KOPT-K1 (cell line): ENCODE results near the gene KISS1R.

ENCODE experiments used
- H3K27ac ChIP-seq: fragments of 200-600 bp; sonication (generic); 2 replicates; pipeline ENCODE4 v1.5.1; 2016; ENCODE audit warnings: antibody characterized with exemption, mild to moderate bottlenecking, low read depth, low read length; ENCODE audit not compliant: poor library complexity, severe bottlenecking
- H3K36me3 ChIP-seq: fragments of 200-600 bp; sonication (generic); 2 replicates; pipeline ENCODE4 v1.5.1; 2017; ENCODE audit warnings: antibody characterized with exemption, mild to moderate bottlenecking, low read length, moderate library complexity; ENCODE audit not compliant: insufficient read depth
- H3K9me3 ChIP-seq: fragments of 200-600 bp; sonication (generic); 2 replicates; pipeline ENCODE4 v1.5.1; 2017; ENCODE audit warnings: antibody characterized with exemption, low read length, mild to moderate bottlenecking; ENCODE audit not compliant: insufficient read depth, poor library complexity, severe bottlenecking

KISS1R gene

DNA sequence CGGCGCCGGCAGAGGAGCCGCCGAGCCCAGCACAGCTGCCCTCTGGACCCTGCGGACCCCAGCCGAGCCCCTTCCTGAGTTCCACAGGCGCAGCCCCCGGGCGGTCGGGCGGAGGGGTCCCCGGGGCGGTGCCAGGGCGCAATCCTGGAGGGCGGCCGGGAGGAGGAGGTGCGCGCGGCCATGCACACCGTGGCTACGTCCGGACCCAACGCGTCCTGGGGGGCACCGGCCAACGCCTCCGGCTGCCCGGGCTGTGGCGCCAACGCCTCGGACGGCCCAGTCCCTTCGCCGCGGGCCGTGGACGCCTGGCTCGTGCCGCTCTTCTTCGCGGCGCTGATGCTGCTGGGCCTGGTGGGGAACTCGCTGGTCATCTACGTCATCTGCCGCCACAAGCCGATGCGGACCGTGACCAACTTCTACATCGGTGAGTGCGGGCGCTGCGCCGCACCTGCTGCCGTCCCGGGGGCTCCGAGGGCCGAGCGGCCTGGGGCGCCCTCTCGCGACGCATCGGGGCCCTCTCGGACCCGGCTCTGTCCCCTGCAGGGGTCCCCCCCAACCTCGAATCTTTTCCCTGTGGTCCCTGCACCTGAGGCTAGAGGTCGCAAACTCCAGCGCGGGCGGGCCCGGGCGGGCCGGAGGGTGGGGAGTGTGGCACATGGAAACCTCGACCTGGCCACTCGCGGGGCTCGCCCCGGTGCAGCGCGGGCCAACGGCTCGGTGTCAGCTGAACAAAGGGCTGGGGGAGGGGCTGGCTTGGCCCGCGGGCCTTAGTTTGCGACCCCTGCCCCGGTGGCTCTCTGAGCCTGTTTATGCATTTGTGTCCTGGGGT is at the start of gene KISS1R:
KISS1R (plus strand) TSS at position 11 of the 829 bp plus-strand sequence; CDS start at position 181, 170 bp downstream.
- no peaks in the 10 kb centered on the region for H3K9me3 ChIP-seq
- no peak within 1 kb of the TSS for H3K27ac ChIP-seq

DNA sequence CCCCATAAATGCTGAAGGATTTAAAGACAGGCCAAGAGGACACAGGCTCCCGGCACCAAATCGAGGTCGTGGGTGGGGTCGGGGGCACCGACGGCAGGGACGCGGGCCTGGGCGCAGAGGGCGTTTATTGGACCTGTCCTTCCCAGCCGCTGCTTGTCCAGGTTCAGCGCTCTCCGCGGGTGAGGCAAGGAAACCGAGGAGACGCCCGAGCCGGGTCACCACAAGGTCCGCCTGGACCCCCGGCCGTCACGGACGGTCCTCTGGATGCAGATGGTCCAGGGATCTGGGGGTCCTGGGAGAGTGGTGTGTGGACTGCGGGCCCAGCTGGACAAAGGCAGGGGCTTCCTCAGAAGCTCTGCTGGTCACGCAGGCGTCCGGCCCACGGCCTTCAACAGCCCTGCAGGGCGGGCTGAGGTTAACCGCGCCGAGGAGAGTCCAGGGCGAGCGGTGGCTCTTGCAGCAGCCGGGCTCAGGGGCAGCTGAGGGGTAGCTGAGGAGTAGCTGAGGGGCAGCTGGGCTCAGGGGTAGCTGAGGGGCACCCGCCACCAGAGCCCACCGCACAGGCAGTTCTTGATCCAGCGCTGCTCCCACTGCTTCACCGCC is 49.2 kb upstream of the KISS1R start:
- Histone ChIP-seq H3K36me3 (peaks cover 41% of the 10 kb centered on the region; the same call in 1 of the 2 replicates), H3K27ac (no peak overlapping the region), H3K9me3 (no peaks in the 10 kb centered on the region)

More for the DNA sequence above, at the start of gene KISS1R:
- H3K36me3 ChIP-seq, result no peaks in the 10 kb centered on the region

DNA sequence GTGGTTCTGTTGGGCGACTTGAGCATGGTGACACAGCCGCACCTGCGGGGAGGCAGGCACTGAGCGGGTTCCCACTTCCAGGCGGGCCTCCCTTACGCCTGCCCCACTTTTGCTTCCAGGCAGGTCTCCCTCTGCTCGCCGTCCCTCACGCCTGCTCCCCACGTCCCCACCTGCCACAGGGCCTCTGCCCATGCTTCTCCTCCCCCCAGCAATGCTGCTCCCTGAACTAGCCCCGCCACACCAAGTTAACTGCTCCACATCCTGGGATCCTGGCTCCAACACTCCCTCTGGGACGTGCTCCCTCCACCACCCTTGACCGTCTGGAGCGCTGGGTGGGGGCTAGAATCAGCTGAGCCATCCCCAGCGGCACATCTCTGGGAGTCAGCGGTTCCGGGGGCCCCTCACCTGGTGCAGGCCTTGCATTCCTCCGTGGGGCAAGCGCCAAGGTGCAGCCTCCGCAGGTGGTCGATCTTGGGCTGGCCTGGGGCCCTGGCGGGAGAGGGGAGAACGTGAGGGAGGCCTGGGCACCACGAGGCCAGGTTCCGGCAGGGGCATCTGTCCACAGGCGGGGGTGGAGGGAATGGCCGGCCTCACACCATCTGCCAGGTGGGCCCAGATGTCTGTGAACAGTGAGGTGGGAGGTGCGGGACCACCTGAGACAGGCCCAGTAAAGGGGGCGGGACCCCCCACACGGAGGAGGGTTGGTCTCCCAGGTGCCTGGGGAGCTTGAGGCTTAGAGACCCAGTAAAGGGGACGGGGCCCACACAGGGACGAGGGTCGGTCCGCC is 48.5 kb upstream of the KISS1R start:
- H3K36me3 ChIP-seq, result peaks cover 44% of the 10 kb centered on the region; the same call in 1 of the 2 replicates
- no peak overlapping the region for H3K27ac ChIP-seq
- H3K9me3 ChIP-seq, result no peaks in the 10 kb centered on the region

DNA sequence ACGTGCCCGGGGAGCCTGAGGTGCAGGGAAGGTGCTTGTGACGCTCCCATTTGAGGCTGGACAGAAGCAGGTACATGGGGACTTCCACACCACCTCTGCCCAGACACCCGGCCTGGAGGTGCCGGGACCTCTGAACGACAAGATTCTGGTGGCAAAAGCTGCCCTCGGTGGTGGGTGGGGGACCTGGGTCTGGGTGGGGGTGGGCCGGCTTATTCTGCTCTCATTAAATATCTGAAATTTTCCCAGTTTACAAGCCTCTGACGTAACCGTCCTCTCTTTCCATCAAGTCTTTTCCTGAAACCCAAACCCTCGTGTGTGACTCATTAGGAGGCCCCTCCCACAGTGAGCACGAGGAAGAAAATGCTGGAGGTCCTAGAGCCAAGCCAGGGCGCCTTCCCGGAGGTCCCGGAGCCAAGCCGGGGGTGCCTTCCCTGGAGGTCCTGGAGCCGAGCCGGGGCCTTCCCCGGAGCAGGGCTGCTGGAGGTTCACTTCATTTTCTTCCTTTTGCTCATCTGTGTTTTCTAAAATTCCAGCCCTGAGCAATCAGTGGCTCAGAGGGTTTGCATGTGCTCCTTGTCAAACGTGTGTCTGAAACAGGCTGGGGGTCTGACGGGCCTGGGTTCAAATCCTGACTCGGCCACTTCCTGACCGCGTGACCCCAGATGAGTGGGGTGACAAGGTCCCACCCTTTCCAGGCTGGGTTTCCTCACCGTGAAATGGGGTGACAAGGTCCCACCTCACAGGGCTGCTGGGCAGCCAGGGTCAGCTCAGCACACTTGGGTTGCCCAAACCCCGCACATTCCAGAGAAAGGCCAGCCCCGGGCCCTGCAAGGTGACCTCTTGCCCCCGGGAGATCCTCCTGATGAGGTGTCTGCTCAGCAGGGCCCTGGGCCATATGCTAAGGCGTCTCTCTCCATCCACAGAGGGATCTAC is 47.6 kb upstream of the KISS1R start:
- no peak overlapping the region for H3K27ac ChIP-seq
- H3K9me3 ChIP-seq, result no peaks in the 10 kb centered on the region
- peaks cover 53% of the 10 kb centered on the region; the same call in 1 of the 2 replicates for H3K36me3 ChIP-seq

DNA sequence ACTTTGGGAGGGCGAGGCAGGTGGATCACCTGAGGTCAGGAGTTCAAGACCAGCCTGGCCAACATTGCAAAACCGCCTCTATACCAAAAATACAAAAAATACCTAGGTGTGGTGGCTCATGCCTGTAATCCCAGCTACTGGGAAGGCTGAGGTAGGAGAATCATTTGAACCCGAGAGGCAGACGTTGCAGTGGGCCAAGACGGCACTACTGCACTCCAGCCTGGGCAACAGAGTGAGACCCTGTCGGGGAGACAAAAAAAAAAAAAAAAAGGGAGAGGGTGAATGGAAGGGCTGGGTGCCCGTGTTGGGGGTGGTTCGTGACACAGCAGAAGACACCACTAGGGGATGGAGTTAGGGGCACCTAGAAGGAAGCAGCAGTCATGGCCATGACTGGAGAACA is 46.8 kb upstream of the KISS1R start:
- Histone ChIP-seq H3K36me3 (peaks cover 59% of the 10 kb centered on the region; the same call in 1 of the 2 replicates), H3K9me3 (no peaks in the 10 kb centered on the region), H3K27ac (no peak overlapping the region)

DNA sequence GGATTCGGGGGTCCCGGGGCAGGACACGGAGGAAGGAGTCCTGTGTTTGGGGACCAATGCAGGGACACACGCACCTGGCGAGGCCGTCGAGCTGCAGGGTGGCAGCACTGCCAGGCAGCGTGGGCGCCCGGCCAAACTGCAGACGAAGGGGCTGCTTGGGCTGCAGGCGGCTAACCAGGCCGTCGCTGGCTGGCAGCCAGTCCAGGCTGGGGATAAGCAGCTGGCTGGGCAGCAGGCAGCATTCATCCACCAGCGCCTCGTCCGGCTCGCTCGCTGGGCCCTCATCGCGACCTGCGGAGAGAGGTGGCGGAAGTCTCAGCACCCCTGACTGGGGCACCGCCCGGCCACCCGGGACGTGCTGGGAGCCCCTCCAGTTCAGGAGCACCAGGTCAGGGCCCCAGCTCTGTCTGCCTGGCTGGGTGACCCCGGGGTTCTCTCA is 46.2 kb upstream of the KISS1R start:
- no peak overlapping the region for H3K27ac ChIP-seq
- H3K9me3 ChIP-seq, result no peaks in the 10 kb centered on the region
- H3K36me3 ChIP-seq, result peaks cover 65% of the 10 kb centered on the region; the same call in 1 of the 2 replicates

DNA sequence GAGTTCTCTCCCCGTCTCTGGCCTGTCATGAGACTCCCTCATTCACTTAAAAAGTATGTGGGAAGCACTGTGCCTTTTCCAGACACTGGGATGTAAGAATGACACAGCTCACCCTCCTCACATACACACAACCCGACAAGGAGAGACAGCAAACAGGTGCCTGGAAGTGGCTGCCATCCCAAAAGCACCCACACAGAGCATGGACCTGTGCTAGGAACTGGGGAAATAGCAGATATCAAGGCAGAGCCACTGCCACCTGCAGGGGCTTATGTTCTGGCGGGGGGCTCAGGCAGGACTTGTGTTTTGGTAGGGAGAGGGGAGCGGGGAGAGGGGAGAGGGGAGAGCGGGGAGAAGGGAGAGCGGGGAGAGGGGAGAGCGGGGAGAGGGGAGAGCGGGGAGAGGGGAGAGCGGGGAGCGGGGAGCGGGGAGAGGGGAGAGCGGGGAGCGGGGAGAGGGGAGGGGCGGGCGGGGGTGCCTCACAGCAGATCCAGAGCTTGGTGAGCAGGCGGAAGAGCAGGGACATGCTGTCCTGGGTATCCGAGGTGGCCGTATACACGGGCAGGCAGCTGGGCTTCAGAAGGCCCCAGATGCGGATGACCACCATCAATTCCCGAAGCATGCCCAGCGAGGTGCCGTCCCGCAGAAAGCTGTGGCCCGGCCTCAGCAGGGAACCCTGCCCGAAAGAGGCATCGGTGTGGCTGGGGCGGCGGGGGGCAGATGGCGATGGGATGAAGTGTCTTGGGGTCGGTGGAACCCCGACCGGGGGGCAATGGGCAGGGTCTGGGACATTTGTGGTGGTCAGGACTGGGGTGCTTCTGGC is 45.5 kb upstream of the KISS1R start:
- Histone ChIP-seq H3K9me3 (no peaks in the 10 kb centered on the region), H3K27ac (no peak overlapping the region), H3K36me3 (peaks cover 69% of the 10 kb centered on the region; the same call in 1 of the 2 replicates)

DNA sequence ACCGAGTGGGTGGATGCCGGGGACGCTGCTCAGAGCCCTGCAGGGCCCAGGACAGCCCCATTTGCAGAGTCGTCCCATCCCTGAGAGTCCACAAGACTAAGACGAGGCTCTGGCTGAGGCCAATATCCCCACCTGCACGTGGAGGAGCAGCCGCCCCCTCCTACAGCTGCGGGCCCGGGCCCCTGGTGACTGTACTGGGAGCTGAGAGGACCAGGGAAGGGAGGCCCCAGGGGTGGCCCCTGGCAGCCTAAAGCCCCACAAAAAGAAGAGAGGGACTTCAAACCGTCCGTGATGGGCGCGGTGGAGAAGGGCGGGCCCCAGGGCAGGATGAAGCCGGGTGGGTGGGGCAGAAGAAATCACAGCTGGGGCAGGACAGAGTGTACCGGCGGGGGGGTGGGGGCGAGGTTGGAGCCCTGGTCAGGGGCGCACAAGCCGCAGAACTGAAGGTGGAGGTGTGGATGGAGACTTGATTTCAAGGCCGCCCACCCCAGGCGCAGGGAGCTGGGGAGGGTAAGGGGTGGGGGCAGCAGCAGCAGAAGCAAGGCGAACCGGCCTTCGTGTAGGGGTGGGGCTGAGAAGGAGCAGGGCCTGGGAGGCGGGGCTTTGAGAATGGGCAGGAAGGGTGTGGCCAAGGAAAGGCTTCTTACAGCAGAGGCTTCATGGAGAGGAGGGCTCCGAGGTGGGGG is 44.7 kb upstream of the KISS1R start:
- no peak overlapping the region for H3K27ac ChIP-seq
- peaks cover 66% of the 10 kb centered on the region; the same call in 1 of the 2 replicates for H3K36me3 ChIP-seq
- no peaks in the 10 kb centered on the region for H3K9me3 ChIP-seq

DNA sequence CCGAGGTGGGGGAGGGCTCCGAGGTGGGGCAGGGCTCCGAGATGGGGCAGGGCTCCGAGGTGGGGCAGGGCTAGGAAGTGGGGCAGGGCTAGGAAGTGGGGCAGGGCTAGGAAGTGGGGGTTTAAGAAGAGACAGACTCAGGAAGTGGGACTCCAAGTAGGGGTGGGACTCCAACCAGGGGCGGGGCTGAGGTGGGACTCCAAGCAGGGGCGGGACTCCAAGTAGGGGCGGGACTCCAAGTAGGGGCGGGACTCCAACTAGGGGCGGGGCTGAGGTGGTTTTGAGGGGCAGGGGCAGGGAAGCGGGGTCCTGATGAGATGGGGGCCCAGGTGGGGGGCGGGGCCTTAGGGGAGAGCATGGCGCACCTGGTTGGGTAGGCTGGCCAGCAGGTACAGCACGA is 44.0 kb upstream of the KISS1R start:
- no peak overlapping the region for H3K27ac ChIP-seq
- H3K9me3 ChIP-seq, result no peaks in the 10 kb centered on the region
- H3K36me3 ChIP-seq, result peaks cover 60% of the 10 kb centered on the region; the same call in 1 of the 2 replicates

DNA sequence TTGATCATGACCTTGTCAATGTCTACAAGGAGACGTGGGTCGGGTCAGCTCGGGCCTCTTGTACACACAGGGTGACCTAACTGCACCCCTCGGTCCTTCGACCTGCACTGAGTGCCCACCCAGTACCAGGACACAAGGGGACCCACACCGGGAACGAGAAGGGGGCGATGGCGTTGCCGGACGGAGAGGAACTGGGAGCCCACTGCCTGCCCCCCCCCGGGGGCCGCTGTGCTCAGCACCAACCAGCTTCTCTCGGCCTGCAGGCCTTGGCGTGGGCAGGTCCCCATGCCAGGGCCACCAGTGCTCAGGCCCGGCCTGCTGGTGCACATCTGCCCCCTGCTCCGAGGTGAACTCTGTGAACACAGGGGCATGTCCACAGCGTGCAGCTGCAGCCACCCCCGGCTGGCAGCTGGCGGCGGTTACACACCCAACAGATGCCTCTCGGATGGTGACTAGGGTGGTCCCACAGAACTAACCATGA is 43.5 kb upstream of the KISS1R start:
- Histone ChIP-seq H3K9me3 (no peaks in the 10 kb centered on the region), H3K36me3 (peaks cover 55% of the 10 kb centered on the region; the same call in 1 of the 2 replicates), H3K27ac (no peak overlapping the region)

DNA sequence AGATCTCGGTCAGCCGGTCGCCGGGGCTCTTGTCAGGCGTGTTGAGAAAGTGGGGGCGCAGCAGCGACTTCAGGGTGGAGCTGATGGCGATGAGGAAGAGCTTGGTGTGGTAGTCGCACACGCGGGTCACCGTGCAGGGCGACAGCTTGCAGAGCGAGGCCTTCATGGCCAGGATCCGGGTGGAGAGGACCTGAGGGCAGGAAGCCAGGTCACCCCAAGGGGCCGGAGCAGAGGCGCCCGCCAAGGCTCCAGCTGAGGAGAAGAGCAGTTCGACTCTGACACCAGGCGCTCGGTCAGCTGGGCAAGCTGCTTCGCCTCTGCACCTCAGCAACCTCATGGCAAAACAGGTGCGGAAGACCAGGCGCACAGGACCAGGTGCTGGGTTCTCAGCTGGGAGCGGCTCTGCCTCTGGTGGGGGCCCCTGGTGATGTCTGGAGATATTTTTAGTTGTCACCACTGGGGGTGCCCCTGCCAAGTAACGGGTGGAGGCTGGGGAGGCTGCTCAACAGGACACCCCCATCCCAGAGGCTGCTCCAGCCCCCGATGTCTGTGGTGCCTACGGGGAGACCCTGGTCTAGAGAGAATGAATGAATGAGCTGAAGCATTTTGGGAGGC is 41.8 kb upstream of the KISS1R start:
- H3K9me3 ChIP-seq, result no peaks in the 10 kb centered on the region
- peaks cover 40% of the 10 kb centered on the region; the same call in 1 of the 2 replicates for H3K36me3 ChIP-seq
- no peak overlapping the region for H3K27ac ChIP-seq

DNA sequence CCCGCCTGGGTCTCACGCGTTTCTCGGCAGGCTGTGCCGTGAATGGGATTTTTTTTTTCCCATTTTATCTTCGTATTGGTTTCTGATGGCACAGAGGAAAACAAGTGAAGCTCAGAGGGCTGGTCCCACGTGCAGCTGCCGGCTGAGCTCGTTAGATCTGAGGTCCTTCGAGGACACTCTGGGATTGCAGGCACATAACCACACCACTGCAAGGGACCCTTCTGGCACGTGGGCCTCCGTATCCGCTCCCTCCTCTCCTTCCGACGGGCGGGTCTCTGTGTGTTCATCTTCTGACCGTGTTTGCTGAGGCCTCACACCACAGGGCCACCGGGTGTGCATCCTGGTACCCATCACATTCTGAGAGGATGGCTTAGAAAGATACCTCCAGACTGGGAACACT is 41.0 kb upstream of the KISS1R start:
- H3K9me3 ChIP-seq, result no peaks in the 10 kb centered on the region
- H3K36me3 ChIP-seq, result peaks cover 36% of the 10 kb centered on the region; the same call in 1 of the 2 replicates
- no peak overlapping the region for H3K27ac ChIP-seq
